Suppressor macrophage (primary cell): Measurements from ENCODE around the gene RNU1-3.

Source experiments
- DNase-seq, 4 experiments: peaks; one replicate each; pipeline ENCODE4 v3.0.0-alpha.2; 2020 to 2022

The RNU1-3 gene

DNA sequence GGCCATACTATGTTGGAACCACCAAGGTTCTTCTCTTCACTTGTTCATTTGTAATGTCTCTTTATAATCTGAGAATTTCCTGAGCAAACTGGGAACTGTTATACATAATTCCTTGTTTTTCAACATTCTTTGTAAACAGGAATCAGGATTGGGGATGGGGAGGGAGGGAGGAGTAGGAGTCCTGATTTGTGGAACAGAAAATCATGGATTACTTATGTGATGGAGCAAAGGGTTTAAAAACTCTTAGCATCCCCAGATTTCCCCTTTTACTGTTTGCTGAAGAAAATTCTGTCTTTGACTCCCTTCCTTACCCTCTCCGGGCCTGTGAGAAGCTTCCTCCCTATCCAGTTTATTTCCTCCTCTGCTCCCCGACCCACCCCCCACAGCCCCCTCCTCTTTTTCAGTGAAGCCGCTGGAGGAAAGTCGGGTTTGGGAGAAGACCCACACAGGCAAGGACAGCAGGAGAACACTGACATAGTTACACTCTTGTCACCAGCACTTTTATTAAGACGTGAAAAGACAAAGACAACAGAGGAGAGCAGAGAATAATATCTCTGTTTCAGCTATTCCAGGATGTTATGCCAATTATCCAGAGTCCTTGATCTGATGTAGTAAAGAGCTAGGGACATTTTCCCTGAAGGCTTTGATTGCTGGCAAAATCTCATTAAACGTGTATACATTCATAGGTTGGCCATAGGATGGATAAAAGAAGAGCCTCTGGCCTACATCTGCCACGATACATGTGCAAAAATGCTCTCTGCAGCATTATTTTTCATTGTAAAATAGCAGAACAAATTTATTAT lies 48.8 kb downstream of the RNU1-3 start:
- no peak for DNase-seq

DNA sequence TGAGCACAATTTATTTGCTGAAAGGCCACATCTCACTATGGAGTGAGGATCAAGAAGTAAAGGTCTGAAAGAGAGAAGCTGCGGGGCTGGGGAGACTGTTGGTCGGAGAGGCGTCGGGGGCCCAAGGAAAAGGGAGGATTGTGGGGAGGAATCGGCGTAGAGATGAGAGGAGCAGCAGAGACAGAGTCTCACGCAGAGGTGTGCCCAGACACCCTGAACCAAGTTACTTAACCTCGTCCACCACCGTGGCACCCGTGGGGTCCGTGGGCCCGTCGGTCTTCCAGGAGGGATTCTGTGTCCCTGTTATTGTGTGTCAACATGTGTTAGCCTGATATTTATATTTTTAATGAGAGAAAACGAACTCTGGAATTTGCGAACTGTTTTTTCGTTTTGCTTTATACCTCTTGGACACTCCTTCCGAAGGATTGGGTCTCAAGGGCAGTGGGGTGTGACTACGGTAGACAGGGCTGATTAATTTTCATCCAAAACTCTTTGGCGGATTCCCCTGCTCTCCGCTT lies 49.6 kb downstream of the RNU1-3 start:
- no peak for DNase-seq
